ENCODE results near the gene MT1H.
A peak's percentile ranks its signal among the peaks of the same experiment; 100 is the strongest.
"Not testable (repeated sequence)": the region's sequence is repeated elsewhere in the genome, so short reads cannot be mapped to it uniquely, and the experiment has no call there.

Gene MT1H

DNA sequence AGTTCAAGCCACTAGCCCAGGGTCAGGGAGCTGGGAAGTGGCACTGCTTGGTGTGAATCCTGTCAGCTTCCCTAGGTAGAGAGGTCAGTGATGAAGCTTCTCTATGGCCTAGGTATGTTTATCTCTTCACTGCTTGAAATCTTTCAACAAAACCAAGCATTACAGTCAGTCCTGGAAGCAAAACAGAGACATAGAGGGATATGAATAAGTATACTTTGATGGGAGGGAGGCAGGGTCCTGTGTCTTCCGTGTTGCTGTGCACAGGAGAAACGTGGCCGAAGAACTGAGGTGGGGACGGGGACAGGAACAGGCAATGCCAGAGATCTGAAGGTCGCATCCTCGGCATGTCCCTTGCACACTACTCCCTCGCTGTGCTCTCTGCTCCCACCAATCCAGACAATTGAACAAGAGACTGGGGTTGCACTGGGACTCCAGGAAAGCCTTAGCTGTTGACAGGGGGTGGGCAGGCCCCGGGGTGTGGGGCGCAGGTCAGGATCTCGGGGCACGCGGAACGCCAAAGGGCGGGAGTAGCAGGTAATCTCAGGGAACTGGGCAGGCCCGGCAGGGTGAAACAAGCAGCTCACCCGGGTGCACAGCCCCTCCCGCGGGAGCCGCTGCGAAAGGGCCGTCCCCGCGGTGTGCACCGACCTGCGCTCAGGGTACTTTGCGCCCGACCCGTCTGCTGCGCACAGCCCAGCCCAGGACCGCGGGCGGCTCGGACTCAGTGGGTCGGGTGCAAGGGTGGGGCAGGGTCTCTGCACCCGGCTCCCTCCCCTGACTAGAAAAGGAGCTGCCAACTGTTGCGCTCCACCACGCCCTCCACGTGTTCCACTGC, at the start of gene MT1H:
TSS of gene MT1H (plus strand) at position 810 of the 835 bp plus-strand sequence. CDS start 71 bp downstream, outside the sequence.
- no peak for DNase-seq (ENCODE audit: low read depth in 4 of 4, low spot score in 1 of 4)

GRCh38 chr16:56620339-56620897, 49.2 kb upstream of the MT1H start:
- DNase-seq (ENCODE audit: low read depth in 4 of 4, low spot score in 1 of 4) = no peak

DNA sequence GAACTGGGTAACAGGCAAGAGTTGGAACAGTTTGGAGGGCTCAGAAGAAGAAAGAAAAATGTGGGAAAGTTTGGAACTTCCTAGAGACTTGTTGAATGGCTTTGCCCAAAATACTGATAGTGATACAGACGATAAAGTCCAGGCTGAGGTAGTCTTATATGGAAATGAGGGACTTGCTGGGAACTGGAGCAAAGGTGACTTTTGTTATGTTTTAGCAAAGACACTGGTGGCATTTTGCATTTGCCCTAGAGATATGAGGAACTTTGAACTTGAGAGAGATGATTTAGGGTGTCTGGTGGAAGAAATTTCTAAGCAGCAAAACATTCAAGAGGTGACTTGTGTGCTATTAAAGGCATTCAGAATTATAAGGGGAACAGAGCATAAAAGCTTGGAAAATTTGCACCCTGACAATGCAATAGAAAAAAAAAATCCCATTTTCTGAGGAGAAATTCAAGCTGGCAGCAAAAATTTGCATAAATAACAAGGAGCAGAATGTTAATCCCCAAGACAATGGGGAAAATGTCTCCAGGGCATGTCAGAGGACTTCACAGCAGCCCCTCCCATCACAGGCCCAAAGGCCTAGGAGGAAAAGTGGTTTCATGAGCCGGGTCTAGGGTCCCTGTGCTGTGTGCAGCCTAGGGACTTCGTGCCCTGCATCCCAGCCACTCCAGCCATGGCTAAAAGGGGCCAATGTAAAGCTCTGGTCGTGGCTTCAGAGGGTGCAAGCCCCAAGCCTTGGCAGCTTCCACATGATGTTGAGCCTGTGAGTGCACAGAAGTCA, 47.8 kb upstream of the MT1H start:
- DNase-seq (ENCODE audit: low read depth in 4 of 4, low spot score in 1 of 4) = not testable (repeated sequence)

DNA sequence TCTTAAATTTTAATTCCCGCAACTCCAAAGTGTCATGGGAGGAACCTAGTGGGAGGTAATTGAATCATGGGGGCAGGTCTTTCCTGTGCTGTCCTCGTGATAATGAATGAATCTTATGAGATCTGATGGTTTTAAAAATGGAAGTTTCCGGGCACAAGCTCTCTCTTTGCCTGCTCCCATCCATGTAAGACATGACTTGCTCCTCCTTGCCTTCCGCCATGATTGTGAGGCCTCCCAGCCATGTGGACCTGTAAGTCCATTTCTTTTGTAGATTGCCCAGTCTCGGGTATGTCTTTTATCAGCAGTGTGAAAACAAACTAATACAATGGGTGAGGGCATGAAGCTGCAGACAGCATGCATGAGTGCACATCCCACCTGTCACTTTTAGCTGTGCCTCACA, 46.4 kb upstream of the MT1H start:
- not testable (repeated sequence) for DNase-seq (ENCODE audit: low read depth in 4 of 4, low spot score in 1 of 4)

DNA sequence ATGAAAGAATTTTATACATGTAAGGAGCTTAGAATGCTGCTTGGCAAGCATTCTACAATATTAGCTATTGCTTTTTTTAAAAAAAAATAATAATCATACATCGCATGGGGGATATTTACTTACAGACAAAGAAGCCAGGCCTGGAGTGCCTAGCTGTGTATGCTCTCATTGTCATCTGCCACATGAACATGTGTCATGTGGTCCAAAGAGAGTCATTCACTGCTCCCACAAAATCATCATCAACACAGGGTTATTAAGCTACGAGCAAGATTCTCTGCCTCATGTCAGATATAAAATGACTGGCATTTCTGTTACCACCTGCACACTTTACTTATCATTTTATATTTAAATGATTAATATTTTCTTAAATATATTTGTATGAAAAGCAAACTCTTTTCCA, 46.0 kb upstream of the MT1H start:
- DNase-seq (ENCODE audit: low read depth in 4 of 4, low spot score in 1 of 4) = no peak

DNA sequence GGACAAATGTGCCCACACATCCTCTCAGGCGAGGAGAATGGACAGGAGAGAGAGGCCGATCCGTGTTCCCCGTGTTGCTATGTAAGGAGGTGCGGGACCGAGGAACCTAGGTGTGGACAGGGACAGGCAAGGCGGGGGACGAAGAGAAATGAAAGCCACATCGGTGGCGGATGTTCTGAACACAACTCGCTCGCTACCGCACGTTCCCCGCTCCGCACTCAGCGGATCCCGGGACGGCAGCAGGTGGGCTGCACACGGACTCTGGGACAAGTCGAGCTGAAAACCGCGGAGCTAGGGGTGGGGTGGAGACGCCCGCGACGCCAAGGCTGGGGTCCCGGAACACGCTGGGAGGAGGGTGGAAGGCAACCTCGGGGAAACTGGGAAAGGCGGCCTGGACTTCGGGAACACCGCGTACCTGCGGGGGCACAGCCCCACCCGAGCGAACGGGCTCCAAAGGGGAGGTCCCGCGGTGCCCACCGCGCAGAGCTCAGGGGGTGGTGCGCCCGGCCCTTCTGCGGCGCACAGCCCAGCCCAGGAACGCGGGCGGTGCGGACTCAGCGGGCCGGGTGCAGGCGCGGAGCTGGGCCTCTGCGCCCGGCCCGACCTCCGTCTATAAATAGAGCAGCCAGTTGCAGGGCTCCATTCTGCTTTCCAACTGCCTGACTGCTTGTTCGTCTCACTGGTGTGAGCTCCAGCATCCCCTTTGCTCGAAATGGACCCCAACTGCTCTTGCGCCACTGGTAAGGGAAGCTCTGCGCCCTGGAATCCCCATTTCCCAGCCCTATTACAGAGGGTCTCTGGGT, 44.3 kb upstream of the MT1H start, which contains the start of gene MT1E:
TSS of gene MT1E (plus strand) at position 642 of the 803 bp plus-strand sequence. CDS start at position 713, 71 bp downstream.
- DNase-seq (ENCODE audit: low read depth in 4 of 4, low spot score in 1 of 4) = peak; percentile 32 to 59 (median 50)

- no peak for DNase-seq (ENCODE audit: low read depth in 4 of 4, low spot score in 1 of 4)
Observed at GRCh38 chr16:56625943-56626654, 43.5 kb upstream of the MT1H start.

- DNase-seq (ENCODE audit: low read depth in 4 of 4, low spot score in 1 of 4) = no peak
Observed at GRCh38 chr16:56626685-56627084, 42.9 kb upstream of the MT1H start.

GRCh38 chr16:56628486-56629350, 40.9 kb upstream of the MT1H start:
- DNase-seq (ENCODE audit: low read depth in 4 of 4, low spot score in 1 of 4) = no peak

DNA sequence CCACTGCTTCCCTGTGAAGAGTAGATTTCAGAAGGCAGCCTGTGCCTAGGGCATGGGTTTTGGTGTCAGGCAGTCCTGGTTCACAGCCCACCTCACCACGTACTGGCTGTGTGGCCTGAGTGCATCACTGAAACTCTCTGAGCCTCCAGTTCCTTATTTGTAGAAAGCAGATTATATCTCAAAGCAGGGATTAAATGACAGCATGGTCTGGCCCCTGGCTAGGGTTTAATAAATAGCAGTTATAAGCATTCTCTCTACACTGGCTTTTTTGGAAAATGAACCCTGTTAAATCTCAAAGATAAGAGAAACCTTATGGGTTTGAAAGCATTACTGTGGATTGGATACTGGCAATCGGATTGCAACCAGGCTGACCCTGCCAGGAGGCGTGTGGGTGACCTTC, 40.1 kb upstream of the MT1H start:
- no peak for DNase-seq (ENCODE audit: low read depth in 4 of 4, low spot score in 1 of 4)

DNA sequence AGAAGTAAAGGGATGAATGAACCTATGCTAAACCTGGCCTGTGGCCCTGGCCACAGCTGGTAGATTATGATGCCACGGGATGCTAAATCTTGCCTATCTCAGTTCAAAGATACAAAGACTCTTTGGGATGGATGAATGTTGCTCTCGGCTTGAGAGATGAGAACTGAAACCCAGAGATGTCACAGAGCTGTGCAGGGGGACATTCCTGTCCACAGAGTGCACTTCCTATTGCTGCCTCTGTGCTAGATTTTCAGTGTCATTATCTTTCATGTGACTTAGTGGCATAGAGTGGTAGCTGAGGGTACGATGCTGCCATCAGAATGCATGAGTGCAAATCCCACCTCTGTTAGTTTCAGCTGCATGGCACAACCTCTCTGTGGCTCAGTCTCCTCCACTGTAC, 39.5 kb upstream of the MT1H start:
- no peak for DNase-seq (ENCODE audit: low read depth in 4 of 4, low spot score in 1 of 4)

DNA sequence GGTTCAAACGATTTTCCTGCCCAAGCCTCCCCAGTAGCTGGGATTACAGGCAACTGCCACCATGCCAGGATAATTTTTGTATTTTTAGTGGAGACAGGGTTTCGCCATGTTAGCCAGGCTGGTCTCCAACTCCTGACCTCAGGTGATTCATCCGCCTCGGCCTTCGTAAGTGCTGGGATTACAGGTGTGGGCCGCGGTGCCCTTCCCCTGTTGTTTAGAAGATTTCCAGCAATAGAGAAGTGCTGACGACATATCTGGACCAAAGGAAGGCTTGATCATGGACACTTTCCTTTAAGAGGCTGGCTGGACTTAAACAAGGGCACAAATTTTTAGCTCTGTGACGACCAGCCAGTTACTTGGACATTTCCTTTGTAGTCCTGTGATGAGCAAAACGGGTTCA, 38.4 kb upstream of the MT1H start:
- no peak for DNase-seq (ENCODE audit: low read depth in 4 of 4, low spot score in 1 of 4)

DNA sequence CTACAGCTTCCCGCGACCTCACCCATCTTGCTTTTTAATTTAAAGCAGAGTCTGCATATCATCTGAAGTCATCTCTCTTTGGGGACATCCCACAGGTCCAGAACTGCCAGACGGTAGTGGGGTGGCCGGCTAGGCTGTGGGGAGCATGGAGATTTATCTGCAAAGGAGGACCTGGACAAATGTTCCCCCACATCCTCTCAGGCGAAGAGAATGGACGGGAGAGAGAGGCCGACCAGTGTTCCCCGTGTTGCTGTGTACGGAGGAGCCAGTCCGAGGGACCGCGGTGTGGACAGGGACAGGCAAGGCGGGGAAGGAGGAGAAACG, 37.8 kb upstream of the MT1H start:
- no peak for DNase-seq (ENCODE audit: low read depth in 4 of 4, low spot score in 1 of 4)

DNA sequence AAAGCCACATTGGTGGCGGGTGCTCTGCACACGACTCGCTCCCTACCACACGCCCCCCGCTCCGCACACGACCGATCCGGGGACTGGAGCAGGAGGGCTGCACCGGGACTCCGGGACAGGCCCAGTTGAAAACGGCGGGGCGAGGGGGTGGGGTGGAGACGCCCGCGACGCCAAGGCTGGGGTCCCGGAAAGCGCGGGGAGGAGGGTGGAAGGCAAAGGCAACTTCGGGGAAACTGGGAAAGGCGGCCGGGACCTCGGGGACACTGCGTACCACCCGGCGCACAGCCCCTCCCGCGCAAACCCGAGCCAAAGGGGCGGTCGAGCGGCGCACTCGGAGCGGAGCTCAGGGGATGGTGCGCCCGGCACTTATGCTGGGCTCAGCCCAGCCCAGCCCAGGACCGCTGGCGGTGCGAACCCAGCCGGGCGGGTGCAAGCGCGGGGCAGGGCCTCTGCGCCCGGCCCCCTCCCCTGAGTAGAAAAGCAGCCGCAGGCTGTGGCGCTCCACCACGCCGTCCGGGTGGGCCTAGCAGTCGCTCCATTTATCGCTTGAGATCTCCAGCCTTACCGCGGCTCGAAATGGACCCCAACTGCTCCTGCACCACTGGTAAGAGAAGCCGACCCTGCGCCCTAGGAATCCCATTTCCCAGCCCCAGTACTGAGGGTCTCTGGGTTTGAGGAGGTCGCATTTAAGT, 37.3 kb upstream of the MT1H start, which contains the start of gene MT1M:
TSS of gene MT1M (plus strand) at position 504 of the 692 bp plus-strand sequence. CDS start at position 577, 73 bp downstream.
- no peak for DNase-seq (ENCODE audit: low read depth in 4 of 4, low spot score in 1 of 4)

GRCh38 chr16:56632848-56633365, 36.7 kb upstream of the MT1H start:
- no peak for DNase-seq (ENCODE audit: low read depth in 4 of 4, low spot score in 1 of 4)

GRCh38 chr16:56633535-56633934, 36.1 kb upstream of the MT1H start:
- DNase-seq (ENCODE audit: low read depth in 4 of 4, low spot score in 1 of 4) = no peak

DNA sequence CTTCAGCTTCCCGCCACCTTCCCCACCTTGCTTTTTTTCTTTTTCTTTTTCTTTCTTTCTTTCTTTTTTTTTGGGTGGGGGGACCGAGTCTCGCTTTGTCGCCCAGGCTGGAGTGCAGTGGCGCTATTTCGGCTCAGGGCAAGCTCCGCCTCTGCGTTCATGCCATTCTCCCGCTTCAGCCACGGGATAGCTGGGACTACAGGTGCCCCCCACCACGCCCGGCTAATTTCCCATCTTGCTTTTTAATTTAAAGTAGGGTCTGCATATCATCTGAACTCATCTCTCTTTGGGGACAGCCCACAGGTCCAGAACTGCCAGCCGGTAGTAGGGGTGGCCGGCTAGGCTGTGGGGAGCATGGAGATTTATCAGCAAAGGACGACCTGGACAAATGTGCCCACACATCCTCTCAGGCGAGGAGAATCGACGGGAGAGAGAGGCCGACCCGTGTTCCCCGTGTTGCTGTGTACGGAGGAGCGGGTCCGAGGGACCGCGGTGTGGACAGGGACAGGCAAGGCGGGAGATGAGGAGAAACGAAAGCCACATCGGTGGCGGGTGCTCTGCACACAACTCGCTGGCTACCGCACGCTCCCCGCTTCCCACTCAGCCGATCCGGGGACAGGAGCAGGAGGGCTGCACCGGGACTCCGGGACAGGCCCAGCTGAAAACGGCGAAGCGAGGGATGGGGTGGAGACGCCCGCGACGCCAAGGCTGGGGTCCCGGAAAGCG, 34.7 kb upstream of the MT1H start:
- DNase-seq (ENCODE audit: low read depth in 4 of 4, low spot score in 1 of 4) = no peak

DNA sequence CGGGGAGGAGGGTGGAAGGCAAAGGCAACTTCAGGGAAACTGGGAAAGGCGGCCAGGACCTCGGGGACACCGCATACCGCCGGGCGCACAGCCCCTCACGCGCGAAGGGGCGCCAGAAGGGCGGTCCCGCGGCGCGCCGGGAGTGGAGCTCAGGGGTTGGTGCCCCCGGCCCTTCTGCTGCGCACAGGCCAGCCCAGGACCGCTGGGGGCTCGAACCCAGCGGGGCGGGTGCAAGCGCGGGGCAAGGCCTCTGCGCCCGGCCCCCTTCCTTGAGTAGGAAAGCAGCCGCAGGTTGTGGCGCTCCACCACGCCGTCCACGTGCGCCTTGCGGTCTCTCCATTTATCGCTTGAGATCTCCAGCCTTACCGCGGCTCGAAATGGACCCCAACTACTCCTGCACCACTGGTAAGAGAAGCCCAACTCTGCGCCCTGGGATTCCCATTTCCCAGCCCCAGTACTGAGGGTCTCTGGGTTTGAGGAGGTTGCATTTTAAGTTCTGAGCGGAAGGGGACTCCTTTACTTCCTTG, 34.1 kb upstream of the MT1H start:
- no peak for DNase-seq (ENCODE audit: low read depth in 4 of 4, low spot score in 1 of 4)

All from stimulated activated CD4-positive, alpha-beta T cell treated with anti-CD3 and anti-CD28 coated beads, Interleukin-1b, Interleukin-23, amount 100 ng/mL, for 24 hours (primary cell).